ENCODE measurements around the gene MYO7A.

The MYO7A gene

DNA sequence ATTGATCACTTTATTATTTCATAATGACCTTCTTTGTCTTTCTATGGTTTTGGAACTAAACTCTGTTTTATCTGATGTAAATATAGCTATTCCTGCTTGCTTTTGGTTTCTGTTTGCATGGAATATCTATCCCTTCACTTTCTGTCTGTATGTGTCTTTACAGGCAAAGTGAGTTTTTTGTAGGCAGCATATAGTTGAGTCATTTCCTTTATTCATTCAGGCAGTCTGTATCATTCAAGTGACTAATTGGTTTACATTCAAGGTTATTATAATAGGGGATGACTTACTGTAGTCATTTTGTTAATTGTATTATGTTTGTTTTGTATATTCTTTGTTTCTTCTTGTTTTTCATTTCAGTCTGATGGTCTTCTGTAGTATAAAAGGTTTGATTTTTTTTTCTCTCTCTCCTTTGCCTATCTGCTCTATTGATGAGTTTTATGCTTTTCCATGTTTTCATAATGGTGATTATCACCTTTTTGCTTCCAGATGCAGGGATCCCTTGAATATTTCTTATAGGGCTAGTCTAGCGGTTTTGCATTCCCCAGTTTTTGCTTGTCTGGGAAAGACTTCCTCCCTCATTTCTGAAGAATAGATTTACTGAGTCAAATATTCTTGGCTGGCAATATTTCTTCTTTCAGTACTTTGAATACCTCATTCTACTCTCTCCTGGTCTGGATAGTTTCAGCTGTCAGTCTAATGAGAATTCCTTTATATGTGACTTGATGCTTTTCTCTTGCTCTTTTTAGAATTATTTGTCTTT lies 123.0 kb downstream of the MYO7A start:
- H3K4me3 ChIP-seq (ENCODE audit: low read depth, low read length), result no peak overlapping the region
- DNase-seq (ENCODE audit: low read depth), result no peak
- TF ChIP-seq, protein P1, sequence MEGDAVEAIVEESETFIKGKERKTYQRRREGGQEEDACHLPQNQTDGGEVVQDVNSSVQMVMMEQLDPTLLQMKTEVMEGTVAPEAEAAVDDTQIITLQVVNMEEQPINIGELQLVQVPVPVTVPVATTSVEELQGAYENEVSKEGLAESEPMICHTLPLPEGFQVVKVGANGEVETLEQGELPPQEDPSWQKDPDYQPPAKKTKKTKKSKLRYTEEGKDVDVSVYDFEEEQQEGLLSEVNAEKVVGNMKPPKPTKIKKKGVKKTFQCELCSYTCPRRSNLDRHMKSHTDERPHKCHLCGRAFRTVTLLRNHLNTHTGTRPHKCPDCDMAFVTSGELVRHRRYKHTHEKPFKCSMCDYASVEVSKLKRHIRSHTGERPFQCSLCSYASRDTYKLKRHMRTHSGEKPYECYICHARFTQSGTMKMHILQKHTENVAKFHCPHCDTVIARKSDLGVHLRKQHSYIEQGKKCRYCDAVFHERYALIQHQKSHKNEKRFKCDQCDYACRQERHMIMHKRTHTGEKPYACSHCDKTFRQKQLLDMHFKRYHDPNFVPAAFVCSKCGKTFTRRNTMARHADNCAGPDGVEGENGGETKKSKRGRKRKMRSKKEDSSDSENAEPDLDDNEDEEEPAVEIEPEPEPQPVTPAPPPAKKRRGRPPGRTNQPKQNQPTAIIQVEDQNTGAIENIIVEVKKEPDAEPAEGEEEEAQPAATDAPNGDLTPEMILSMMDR (IDR thresholded peaks at IDR 0.05; ENCODE audit: low read depth, low read length, missing control alignments), result no peak
- in situ Hi-C loops (cut with HindIII; ENCODE audit: low sequenced_read_pairs), result no loop called here

- in situ Hi-C loops (cut with HindIII; ENCODE audit: low sequenced_read_pairs), result no loop called here
- DNase-seq (ENCODE audit: low read depth), result no peak
- H3K4me3 ChIP-seq (ENCODE audit: low read depth, low read length), result no peak overlapping the region
- TF ChIP-seq, protein P1 (IDR thresholded peaks at IDR 0.05; ENCODE audit: low read depth, low read length, missing control alignments), result no peak
Observed at GRCh38 chr11:77252555-77253270, 124.7 kb downstream of the MYO7A start.

DNA sequence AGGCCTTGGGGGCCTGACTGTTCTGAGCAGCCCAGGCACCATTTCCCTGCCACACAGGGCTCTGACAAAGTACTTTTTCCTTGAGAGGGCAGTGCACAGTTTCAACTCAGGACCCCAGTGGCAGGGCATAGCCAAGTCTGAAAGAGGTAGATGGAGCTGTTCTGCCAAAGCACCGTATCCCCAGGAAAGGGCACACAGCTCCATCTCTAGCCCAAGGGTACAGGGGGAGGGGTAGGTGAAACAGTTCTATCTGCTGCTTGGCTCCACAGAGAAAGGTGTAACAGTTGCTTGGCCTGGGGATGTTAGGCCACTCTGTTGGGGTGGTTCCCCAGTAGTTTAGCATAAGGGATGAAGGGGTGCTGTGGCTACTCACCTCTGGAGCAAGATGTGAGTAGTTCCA lies 125.6 kb downstream of the MYO7A start:
- in situ Hi-C loops (cut with HindIII; ENCODE audit: low sequenced_read_pairs), result no loop called here
- no peak for DNase-seq (ENCODE audit: low read depth)
- H3K4me3 ChIP-seq (ENCODE audit: low read depth, low read length), result no peak overlapping the region
- TF ChIP-seq, protein P1 (IDR thresholded peaks at IDR 0.05; ENCODE audit: low read depth, low read length, missing control alignments), result no peak

DNA sequence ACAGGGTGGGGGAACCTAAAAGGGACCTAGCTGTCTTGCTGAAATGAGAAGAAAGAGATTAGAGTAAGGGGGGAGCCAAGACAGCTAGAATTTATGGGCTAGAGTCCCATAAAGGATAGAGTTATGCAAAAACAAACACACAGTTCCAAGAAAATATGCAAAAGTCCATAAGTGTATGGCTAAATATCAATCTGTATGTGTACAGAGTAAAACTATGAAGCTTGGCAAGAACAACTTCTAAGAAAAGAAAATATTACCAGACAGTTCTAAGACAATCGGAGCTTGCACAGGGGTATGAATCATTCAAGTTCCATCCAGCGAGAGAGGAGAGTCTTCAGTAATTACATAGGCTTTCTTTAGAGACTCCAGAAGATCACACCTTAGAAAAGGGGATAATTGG lies 131.6 kb downstream of the MYO7A start:
- no peak for DNase-seq (ENCODE audit: low read depth)
- TF ChIP-seq, protein P1 (IDR thresholded peaks at IDR 0.05; ENCODE audit: low read depth, low read length, missing control alignments), result no peak
- in situ Hi-C loops (cut with HindIII; ENCODE audit: low sequenced_read_pairs), result no loop called here
- no peak overlapping the region for H3K4me3 ChIP-seq (ENCODE audit: low read depth, low read length)

DNA sequence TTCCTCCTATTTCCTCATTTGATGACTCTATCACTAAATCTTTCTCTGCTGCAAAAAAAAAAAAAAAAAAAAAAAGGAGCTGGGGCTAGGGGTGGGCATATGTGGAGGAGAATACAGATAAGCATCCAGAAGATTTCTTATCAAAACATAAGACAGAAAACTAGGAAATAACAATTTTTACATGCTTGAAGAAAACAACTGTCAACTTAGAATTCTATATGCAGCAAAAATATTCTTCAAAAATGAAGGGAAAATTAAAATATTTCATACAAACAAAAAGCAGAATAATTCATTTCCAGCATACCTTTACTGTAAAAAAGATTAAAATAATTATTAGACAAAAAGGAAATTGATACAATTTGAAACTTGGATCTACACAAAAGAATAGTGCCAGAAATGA lies 134.8 kb downstream of the MYO7A start:
- in situ Hi-C loops (cut with HindIII; ENCODE audit: low sequenced_read_pairs), result no loop called here
- TF ChIP-seq, protein P1 (IDR thresholded peaks at IDR 0.05; ENCODE audit: low read depth, low read length, missing control alignments), result no peak

More for the DNA sequence above, 134.8 kb downstream of the MYO7A start:
- no peak for DNase-seq (ENCODE audit: low read depth)
- no peak overlapping the region for H3K4me3 ChIP-seq (ENCODE audit: low read depth, low read length)

Data from astrocyte of the cerebellum (primary cell).